Measurements from ENCODE around the gene RPS6KA4.

Gene RPS6KA4

GRCh38 chr11:64327993-64328392, 31.0 kb upstream of the RPS6KA4 start:
- ChIA-PET POLR2A (ENCODE audit: low non-redundant PET) (no interaction called here), CTCF (no interaction called here)
- DNase-seq (ENCODE audit: low spot score), result no peak
- peak overlapping the region; percentile 98 for H3K27ac ChIP-seq
- no peak for TF ChIP-seq CTCF (conservative IDR thresholded peaks at IDR 0.05; ENCODE audit: low read depth)

- ChIA-PET CTCF (interaction anchor here (0.6 to 2.6 kb wide), 4 partner anchors 11 to 561 kb away, joined by 4 to 34 read pairs (median 16); partner anchors contain the start of genes PRDX5 and TRMT112), POLR2A (ENCODE audit: low non-redundant PET) (interaction anchor here (2.2 kb wide), 1 partner anchor 13 kb away, joined by 17 read pairs; the partner anchor contains the start of genes PRDX5 and TRMT112)
- H3K27ac ChIP-seq, result peak overlapping the region; percentile 98
- no peak for TF ChIP-seq CTCF (conservative IDR thresholded peaks at IDR 0.05; ENCODE audit: low read depth)
- DNase-seq (ENCODE audit: low spot score), result no peak
These were observed 28.1 kb upstream of the RPS6KA4 start for GRCh38 chr11:64330888-64331287.

GRCh38 chr11:64331569-64332371, 27.2 kb upstream of the RPS6KA4 start:
- TF ChIP-seq CTCF (conservative IDR thresholded peaks at IDR 0.05; ENCODE audit: low read depth), result peak; percentile 75
- peak; percentile 85 for DNase-seq (ENCODE audit: low spot score)
- peak overlapping the region; percentile 98 for H3K27ac ChIP-seq
- CTCF ChIA-PET, result interaction anchor here (0.6 to 2.6 kb wide), 8 partner anchors 9 to 562 kb away, joined by 3 to 34 read pairs (median 8); partner anchors contain the start of genes PRDX5 and TRMT112
- POLR2A ChIA-PET (ENCODE audit: low non-redundant PET), result interaction anchor here (0.5 to 2.2 kb wide), 4 partner anchors 14 to 352 kb away, joined by 3 to 17 read pairs (median 4); partner anchors contain the start of genes PRDX5 and TRMT112

GRCh38 chr11:64333556-64333955, 25.4 kb upstream of the RPS6KA4 start:
- ChIA-PET CTCF (interaction anchor here (0.7 to 2.6 kb wide), 3 partner anchors 8 to 22 kb away, joined by 3 to 22 read pairs (median 11); partner anchors contain the start of genes PRDX5 and TRMT112), POLR2A (ENCODE audit: low non-redundant PET) (no interaction called here)
- no peak for TF ChIP-seq CTCF (conservative IDR thresholded peaks at IDR 0.05; ENCODE audit: low read depth)
- peak overlapping the region; percentile 98 for H3K27ac ChIP-seq
- no peak for DNase-seq (ENCODE audit: low spot score)

- TF ChIP-seq CTCF (conservative IDR thresholded peaks at IDR 0.05; ENCODE audit: low read depth), result no peak
- DNase-seq (ENCODE audit: low spot score), result peak; percentile 98
- CTCF ChIA-PET, result interaction anchor here (0.6 to 1.5 kb wide), 3 partner anchors 17 to 111 kb away, joined by 4 to 11 read pairs (median 5); partner anchors contain the start of gene PRDX5
- POLR2A ChIA-PET (ENCODE audit: low non-redundant PET), result interaction anchor here (0.5 to 0.7 kb wide), 3 partner anchors 10 to 61 kb away, joined by 3 to 6 read pairs (median 3); partner anchors contain the start of gene PRDX5
- peak overlapping the region; percentile 98 for H3K27ac ChIP-seq
These were observed 23.9 kb upstream of the RPS6KA4 start for GRCh38 chr11:64334764-64335735.

All from RWPE1 (cell line).